H54 (cell line): ENCODE measurements around the gene FBXL2.
"Not testable (repeated sequence)": the region's sequence is repeated elsewhere in the genome, so short reads cannot be mapped to it uniquely, and the experiment has no call there.

Experiments
- DNase-seq: peaks from one replicate; pipeline ENCODE4 v3.0.0; 2011; ENCODE audit warnings: low spot score, mixed read lengths; ENCODE audit not compliant: insufficient read length
- FAIRE-seq: peaks from 3 replicates; lab custom pipeline; 2011; peaks lifted over from hg19 to GRCh38; lab: Jason Lieb, UNC
- POLR2A ChIP-seq: IDR thresholded peaks from 2 replicates; pipeline ENCODE4 v1.6.1; 2011; ENCODE audit warnings: low read depth, mild to moderate bottlenecking, low read length

Gene FBXL2

GRCh38 chr3:33385423-33385822 is 108.2 kb downstream of the FBXL2 start:
- FAIRE-seq: no peak
- TF ChIP-seq POLR2A: no peak
- DNase-seq: no peak

DNA sequence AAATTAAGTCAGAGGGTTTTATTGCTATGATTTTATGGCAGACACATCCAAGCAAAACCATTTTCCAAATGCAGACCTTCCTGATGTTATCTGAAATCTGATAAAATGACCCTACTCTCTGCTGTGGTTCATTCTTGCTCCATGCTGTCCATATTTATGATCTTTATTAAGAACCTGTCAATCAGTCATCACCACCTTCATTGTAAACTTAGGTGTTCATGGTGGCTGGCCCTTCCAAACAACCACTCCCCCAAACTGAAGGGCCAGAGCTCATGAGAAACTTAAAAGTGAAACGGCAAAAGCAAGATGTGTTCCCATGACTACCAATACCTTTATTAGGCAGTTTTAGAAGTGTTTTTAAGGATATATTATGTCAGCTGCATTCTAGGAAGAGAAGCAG is 109.4 kb downstream of the FBXL2 start:
- TF ChIP-seq POLR2A: no peak
- DNase-seq (no peak), FAIRE-seq (no peak)

- FAIRE-seq (no peak), DNase-seq (no peak)
- no peak for TF ChIP-seq POLR2A
Observed at GRCh38 chr3:33388374-33389100, 111.3 kb downstream of the FBXL2 start.

GRCh38 chr3:33389908-33390307 is 112.7 kb downstream of the FBXL2 start:
- DNase-seq (no peak), FAIRE-seq (no peak)
- no peak for TF ChIP-seq POLR2A

GRCh38 chr3:33391255-33391995 is 114.2 kb downstream of the FBXL2 start:
- DNase-seq (no peak), FAIRE-seq (no peak)
- TF ChIP-seq POLR2A: no peak

DNA sequence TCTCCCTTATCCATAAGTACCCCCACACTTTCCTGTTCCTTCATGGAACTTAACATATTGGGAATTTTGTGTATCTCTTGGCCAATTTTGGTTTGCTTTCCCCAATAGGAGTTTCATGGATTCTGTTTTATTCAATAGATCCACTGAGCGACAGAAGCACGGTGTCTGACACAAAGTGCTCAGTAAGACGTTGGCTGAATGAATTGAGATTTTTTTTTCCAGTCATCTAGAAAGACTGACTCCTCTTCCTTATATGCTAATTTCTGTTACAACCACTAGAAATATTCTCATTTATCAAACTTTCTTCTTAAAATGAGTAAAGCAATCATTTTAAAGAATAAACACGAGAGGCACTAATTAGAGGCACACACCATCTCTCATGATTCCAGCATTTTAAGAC is 114.9 kb downstream of the FBXL2 start:
- FAIRE-seq (no peak), DNase-seq (no peak)
- TF ChIP-seq POLR2A: no peak

- peak; percentile 74 for DNase-seq
- no peak for TF ChIP-seq POLR2A
- FAIRE-seq: peak; percentile 93
Observed at GRCh38 chr3:33392703-33393125, 115.5 kb downstream of the FBXL2 start.

- no peak for TF ChIP-seq POLR2A
- DNase-seq: no peak
- no peak for FAIRE-seq
Observed at GRCh38 chr3:33394403-33395054, 117.3 kb downstream of the FBXL2 start.

- TF ChIP-seq POLR2A: no peak
- no peak for DNase-seq
- FAIRE-seq: no peak
Observed at GRCh38 chr3:33395900-33396299, 118.7 kb downstream of the FBXL2 start.

DNA sequence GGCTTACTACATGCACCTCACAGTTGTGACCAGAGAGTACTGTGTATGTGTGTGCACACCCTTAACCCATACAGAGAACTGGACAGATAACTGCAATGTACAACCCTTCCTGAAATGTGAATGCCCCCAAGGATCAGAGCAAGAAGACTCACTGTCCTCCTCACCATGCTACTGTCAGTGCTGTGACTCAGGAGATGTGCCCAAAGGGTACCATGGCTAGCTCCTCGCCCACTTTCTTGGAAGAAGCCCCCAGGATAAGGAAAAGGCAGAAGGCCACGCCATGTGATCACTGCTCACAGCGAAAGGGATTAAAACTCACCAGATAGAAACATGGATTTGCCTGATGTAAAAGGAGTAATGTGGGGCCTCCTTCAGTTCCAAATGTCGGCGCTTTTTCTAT is 121.2 kb downstream of the FBXL2 start:
- FAIRE-seq (no peak), DNase-seq (no peak)
- no peak for TF ChIP-seq POLR2A

GRCh38 chr3:33401781-33402180 is 124.5 kb downstream of the FBXL2 start:
- no peak for FAIRE-seq
- no peak for TF ChIP-seq POLR2A
- DNase-seq: no peak

DNA sequence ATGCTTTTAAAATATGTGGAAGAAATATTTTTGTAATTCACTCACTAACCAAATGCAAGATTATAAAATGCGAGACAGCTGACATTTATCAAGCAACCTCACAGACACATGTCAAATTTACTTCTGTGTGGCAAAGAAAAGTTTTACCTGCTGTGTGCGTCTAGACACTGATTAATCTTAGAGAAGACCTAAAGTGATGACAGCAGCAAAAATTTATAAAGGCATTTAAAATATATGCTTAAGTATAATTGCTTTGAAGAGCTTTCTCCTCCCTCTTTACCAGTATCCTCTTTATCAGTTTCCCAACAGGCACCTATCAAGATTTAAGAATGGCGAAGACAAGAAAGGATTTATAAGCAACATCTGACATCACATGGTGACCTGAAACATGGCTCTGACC is 125.7 kb downstream of the FBXL2 start:
- DNase-seq: no peak
- no peak for TF ChIP-seq POLR2A
- FAIRE-seq: no peak

GRCh38 chr3:33403756-33404155 is 126.5 kb downstream of the FBXL2 start:
- no peak for FAIRE-seq
- no peak for DNase-seq
- no peak for TF ChIP-seq POLR2A

DNA sequence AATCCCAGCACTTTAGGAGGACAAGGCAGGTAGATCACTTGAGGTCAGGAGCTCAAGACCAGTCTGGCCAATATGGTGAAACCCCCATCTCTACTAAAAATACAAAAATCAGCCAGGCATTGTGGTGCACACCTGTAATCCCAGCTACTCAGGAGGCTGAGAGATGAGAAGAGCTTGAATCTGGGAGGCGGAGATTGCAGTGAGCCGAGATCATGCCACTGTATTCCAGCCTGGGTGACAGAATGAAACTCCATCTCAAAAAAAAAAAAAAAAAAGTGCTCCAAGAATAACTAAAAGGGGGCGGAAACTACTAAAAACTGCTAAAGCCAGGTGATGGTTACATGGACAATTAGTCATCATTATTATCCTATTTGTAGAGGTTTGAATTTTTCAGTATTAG is 133.6 kb downstream of the FBXL2 start:
- FAIRE-seq: peak; percentile 50
- DNase-seq: not testable (repeated sequence)
